ENCODE measurements around the gene ALKAL2. TPM values are rescaled to one million over a fixed set of nuclear protein-coding genes. Genes with fewer than 3 reads are reported as not detected.

ALKAL2 gene
- total RNA-seq, 1 donor from 2014 or later: 0.63 TPM

- no peaks in the 10 kb centered on the region for H3K27me3 Mint-ChIP-seq (ENCODE audit: low read depth)
- TF ChIP-seq, protein P1, sequence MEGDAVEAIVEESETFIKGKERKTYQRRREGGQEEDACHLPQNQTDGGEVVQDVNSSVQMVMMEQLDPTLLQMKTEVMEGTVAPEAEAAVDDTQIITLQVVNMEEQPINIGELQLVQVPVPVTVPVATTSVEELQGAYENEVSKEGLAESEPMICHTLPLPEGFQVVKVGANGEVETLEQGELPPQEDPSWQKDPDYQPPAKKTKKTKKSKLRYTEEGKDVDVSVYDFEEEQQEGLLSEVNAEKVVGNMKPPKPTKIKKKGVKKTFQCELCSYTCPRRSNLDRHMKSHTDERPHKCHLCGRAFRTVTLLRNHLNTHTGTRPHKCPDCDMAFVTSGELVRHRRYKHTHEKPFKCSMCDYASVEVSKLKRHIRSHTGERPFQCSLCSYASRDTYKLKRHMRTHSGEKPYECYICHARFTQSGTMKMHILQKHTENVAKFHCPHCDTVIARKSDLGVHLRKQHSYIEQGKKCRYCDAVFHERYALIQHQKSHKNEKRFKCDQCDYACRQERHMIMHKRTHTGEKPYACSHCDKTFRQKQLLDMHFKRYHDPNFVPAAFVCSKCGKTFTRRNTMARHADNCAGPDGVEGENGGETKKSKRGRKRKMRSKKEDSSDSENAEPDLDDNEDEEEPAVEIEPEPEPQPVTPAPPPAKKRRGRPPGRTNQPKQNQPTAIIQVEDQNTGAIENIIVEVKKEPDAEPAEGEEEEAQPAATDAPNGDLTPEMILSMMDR (conservative IDR thresholded peaks at IDR 0.05): no peak
- peaks cover 12% of the 10 kb centered on the region for H3K9me3 Mint-ChIP-seq
- H3K4me1 Mint-ChIP-seq: peaks cover 15% of the 10 kb centered on the region
- peaks cover 9% of the 10 kb centered on the region for H3K36me3 Mint-ChIP-seq (ENCODE audit: low read depth)
- no peak for DNase-seq (ENCODE audit: low read depth, low spot score)
- H3K4me3 Mint-ChIP-seq: no peak overlapping the region
- no peak overlapping the region for H3K27ac Mint-ChIP-seq (ENCODE audit: unreplicated experiment)
Measured at GRCh38 chr2:305366-305765, 17.5 kb upstream of the ALKAL2 start.

DNA sequence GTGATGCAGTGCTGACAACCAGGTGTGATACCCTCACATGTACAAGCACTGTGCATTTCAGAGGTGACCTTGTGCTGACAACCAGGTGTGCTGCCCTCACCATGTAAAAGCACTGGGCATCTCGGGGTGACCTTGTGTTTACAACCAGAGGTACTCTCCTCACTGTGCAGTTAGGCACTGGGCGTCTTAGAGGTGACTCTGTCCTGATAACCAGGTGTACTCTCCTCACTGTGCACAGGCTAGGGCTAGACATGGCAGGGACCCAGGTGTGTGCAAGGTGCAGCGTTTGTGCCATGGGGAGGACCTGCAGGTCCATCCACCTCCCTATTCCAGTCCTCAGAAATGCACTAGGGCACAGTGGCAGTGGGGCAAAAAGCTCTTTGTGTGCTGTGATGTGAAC is 8.5 kb upstream of the ALKAL2 start:
- Mint-ChIP-seq H3K4me1 (no peaks in the 10 kb centered on the region), H3K36me3 (ENCODE audit: low read depth) (peaks cover 4% of the 10 kb centered on the region), H3K4me3 (no peak overlapping the region), H3K9me3 (peaks cover 9% of the 10 kb centered on the region), H3K27ac (ENCODE audit: unreplicated experiment) (no peak overlapping the region), H3K27me3 (ENCODE audit: low read depth) (peaks cover 22% of the 10 kb centered on the region)
- no peak for DNase-seq (ENCODE audit: low read depth, low spot score)
- TF ChIP-seq, protein P1 (conservative IDR thresholded peaks at IDR 0.05): no peak

DNA sequence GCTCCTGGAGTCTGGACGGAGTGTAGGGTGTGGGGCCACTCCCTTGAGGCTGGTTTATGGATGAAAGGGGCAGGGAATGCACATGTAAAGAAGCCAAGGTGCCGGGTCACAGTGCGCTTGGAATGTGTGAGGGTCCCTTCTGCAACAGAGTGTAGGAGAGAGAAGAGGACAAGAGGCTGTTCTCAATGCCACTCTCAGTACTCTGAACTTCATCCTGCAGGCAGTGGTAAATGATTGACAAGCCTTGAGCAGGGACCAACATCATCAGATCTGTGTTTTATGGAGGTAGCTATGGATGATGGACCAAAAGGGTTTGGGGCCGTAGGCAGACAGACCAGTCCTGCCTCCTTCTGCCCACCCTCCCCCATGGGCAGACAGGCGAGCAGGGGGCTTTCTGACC is 7.2 kb upstream of the ALKAL2 start:
- no peak overlapping the region for H3K4me3 Mint-ChIP-seq
- peaks cover 4% of the 10 kb centered on the region for H3K9me3 Mint-ChIP-seq
- no peak for DNase-seq (ENCODE audit: low read depth, low spot score)
- no peaks in the 10 kb centered on the region for H3K36me3 Mint-ChIP-seq (ENCODE audit: low read depth)
- peaks cover under 1% of the 10 kb centered on the region for H3K4me1 Mint-ChIP-seq
- TF ChIP-seq, protein P1 (conservative IDR thresholded peaks at IDR 0.05): no peak
- H3K27ac Mint-ChIP-seq (ENCODE audit: unreplicated experiment): no peak overlapping the region
- peaks cover 34% of the 10 kb centered on the region for H3K27me3 Mint-ChIP-seq (ENCODE audit: low read depth)

- TF ChIP-seq, protein P1 (conservative IDR thresholded peaks at IDR 0.05): peak; percentile 80
- H3K9me3 Mint-ChIP-seq: no peaks in the 10 kb centered on the region
- H3K36me3 Mint-ChIP-seq (ENCODE audit: low read depth): peaks cover 2% of the 10 kb centered on the region
- no peak overlapping the region for H3K27ac Mint-ChIP-seq (ENCODE audit: unreplicated experiment)
- peaks cover 52% of the 10 kb centered on the region for H3K27me3 Mint-ChIP-seq (ENCODE audit: low read depth)
- peak overlapping the region; percentile 89 for H3K4me3 Mint-ChIP-seq
- DNase-seq (ENCODE audit: low read depth, low spot score): peak; percentile 66
- H3K4me1 Mint-ChIP-seq: peaks cover 13% of the 10 kb centered on the region
Measured at GRCh38 chr2:290090-290722, 2.3 kb upstream of the ALKAL2 start.

DNA sequence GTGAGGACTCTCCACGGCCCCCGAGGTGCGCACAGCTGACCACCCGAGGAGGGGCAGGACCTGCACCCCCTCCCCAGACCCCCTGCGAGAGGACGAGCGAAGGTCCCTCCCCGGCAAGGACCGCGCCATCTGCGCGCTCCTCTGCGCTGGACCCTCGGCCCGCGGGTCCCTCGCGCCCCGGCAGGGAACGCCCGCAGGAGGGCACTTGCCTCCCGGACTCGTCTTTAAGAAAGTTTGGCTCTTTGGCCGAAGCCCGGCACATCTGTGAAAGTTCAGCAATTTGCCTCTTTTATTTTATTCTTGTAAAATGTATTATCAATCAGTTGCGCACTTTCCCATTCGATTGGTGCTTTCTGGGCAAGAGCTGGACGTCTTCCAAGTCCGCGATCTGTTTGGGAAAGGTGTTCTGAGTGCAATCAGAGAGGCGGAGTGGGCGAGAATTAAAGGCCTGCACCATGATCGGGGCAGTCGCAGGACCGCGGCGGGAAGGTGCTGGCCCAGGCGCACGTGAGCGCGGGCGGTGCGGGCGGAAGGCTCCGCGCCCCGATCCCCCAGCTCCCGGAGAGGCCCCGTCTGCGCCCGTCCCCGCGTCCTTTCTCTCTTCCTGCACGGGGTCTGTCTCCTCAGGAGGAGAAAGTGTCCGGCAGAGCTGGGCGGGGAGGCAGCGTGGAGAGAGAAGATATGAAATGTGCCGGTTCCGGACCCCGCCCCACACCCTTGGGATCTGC is 1.6 kb upstream of the ALKAL2 start:
- H3K36me3 Mint-ChIP-seq (ENCODE audit: low read depth): peaks cover 2% of the 10 kb centered on the region
- H3K9me3 Mint-ChIP-seq: no peaks in the 10 kb centered on the region
- DNase-seq (ENCODE audit: low read depth, low spot score): no peak
- H3K4me1 Mint-ChIP-seq: peaks cover 13% of the 10 kb centered on the region
- TF ChIP-seq, protein P1 (conservative IDR thresholded peaks at IDR 0.05): no peak
- peak overlapping the region; percentile 89 for H3K4me3 Mint-ChIP-seq
- peaks cover 59% of the 10 kb centered on the region for H3K27me3 Mint-ChIP-seq (ENCODE audit: low read depth)
- no peak overlapping the region for H3K27ac Mint-ChIP-seq (ENCODE audit: unreplicated experiment)

Data from neural crest cell (in vitro differentiated cells).